ENCODE results near the gene DNAH14. TPM values are rescaled to one million over a fixed set of nuclear protein-coding genes. Genes with fewer than 3 reads are reported as not detected.

The DNAH14 gene
- total RNA-seq, 1 donor from 2014 or later, result 21.6 TPM

DNA sequence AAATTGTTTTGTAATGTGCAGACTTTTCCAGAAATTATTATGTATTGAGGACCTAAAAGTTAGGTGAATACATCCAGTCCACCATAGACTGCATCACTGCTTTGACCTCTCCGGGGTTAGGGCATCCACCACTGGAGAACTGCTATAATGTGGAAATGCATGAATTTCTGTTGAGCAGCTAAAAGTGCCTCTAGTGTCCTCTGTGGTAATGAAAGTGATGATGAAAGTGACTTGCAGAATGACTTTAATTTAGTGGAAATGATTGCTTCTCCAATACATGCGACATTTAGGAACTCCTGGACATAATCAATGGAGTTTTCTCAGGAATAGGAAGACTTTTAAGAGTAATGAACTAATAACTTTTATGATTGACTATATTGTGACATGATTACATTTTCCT, 327.6 kb downstream of the DNAH14 start:
- no peak for DNase-seq (ENCODE audit: low spot score)
- H3K4me1 Mint-ChIP-seq (ENCODE audit: unreplicated experiment), result no peaks in the 10 kb centered on the region
- no peaks in the 10 kb centered on the region for H3K27me3 Mint-ChIP-seq (ENCODE audit: unreplicated experiment)
- H3K4me3 Mint-ChIP-seq (ENCODE audit: unreplicated experiment), result no peak overlapping the region
- TF ChIP-seq CTCF (IDR thresholded peaks at IDR 0.05; ENCODE audit: unreplicated experiment), result no peak
- no peaks in the 10 kb centered on the region for H3K36me3 Mint-ChIP-seq (ENCODE audit: low read depth, unreplicated experiment)
- no peaks in the 10 kb centered on the region for H3K9me3 Mint-ChIP-seq (ENCODE audit: unreplicated experiment)
- no peak overlapping the region for H3K27ac Mint-ChIP-seq (ENCODE audit: unreplicated experiment)

GRCh38 chr1:225258811-225259210, 329.3 kb downstream of the DNAH14 start:
- DNase-seq (ENCODE audit: low spot score), result no peak
- H3K27ac Mint-ChIP-seq (ENCODE audit: unreplicated experiment), result no peak overlapping the region
- H3K4me1 Mint-ChIP-seq (ENCODE audit: unreplicated experiment), result no peaks in the 10 kb centered on the region
- H3K9me3 Mint-ChIP-seq (ENCODE audit: unreplicated experiment), result no peaks in the 10 kb centered on the region
- no peak overlapping the region for H3K4me3 Mint-ChIP-seq (ENCODE audit: unreplicated experiment)
- H3K36me3 Mint-ChIP-seq (ENCODE audit: low read depth, unreplicated experiment), result no peaks in the 10 kb centered on the region
- H3K27me3 Mint-ChIP-seq (ENCODE audit: unreplicated experiment), result no peaks in the 10 kb centered on the region
- TF ChIP-seq CTCF (IDR thresholded peaks at IDR 0.05; ENCODE audit: unreplicated experiment), result no peak

DNA sequence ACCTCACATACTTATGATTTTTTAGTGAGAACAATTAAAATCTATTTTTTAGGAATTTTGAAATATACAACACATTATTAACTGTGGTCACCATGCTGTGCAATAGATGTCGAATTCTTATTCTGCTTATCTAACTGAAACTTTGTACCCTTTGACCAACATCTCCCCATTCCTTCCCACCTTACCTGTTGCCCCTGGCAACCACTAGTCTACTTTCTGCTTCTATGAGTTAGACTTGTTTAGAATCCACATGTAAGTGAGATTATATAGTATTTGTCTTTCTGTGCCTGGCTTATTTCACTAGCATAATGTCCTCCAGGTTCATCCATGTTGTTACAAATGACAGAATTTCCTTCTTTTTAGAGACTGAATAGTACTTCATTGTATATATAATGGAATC, 330.1 kb downstream of the DNAH14 start:
- Mint-ChIP-seq H3K9me3 (ENCODE audit: unreplicated experiment) (no peaks in the 10 kb centered on the region), H3K4me1 (ENCODE audit: unreplicated experiment) (no peaks in the 10 kb centered on the region), H3K4me3 (ENCODE audit: unreplicated experiment) (no peak overlapping the region), H3K27ac (ENCODE audit: unreplicated experiment) (no peak overlapping the region), H3K27me3 (ENCODE audit: unreplicated experiment) (no peaks in the 10 kb centered on the region), H3K36me3 (ENCODE audit: low read depth, unreplicated experiment) (no peaks in the 10 kb centered on the region)
- no peak for DNase-seq (ENCODE audit: low spot score)
- no peak for TF ChIP-seq CTCF (IDR thresholded peaks at IDR 0.05; ENCODE audit: unreplicated experiment)

DNA sequence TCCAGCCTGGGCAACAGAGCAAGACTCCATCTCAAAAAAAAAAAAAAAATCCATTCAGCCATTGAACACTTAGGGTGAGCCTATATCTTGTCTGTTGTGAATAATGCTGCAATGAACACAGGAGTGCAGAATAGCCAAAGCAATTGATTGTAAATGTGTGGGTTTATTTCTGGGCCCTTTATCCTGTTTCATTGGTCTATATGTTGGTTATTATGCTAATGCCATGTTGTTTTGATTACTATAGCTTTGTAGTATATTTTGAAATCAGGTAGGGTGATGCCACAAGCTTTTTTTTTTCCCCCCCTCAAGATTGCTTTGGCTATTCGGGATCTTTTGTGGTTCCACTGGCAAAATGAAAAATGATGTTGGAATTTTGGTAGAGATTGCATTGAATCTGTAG, 330.8 kb downstream of the DNAH14 start:
- Mint-ChIP-seq H3K36me3 (ENCODE audit: low read depth, unreplicated experiment) (no peaks in the 10 kb centered on the region), H3K4me1 (ENCODE audit: unreplicated experiment) (no peaks in the 10 kb centered on the region), H3K27me3 (ENCODE audit: unreplicated experiment) (no peaks in the 10 kb centered on the region), H3K9me3 (ENCODE audit: unreplicated experiment) (no peaks in the 10 kb centered on the region), H3K27ac (ENCODE audit: unreplicated experiment) (no peak overlapping the region), H3K4me3 (ENCODE audit: unreplicated experiment) (no peak overlapping the region)
- DNase-seq (ENCODE audit: low spot score), result no peak
- TF ChIP-seq CTCF (IDR thresholded peaks at IDR 0.05; ENCODE audit: unreplicated experiment), result no peak

GRCh38 chr1:225277445-225277844, 348.0 kb downstream of the DNAH14 start:
- no peaks in the 10 kb centered on the region for H3K27me3 Mint-ChIP-seq (ENCODE audit: unreplicated experiment)
- no peak overlapping the region for H3K27ac Mint-ChIP-seq (ENCODE audit: unreplicated experiment)
- H3K4me3 Mint-ChIP-seq (ENCODE audit: unreplicated experiment), result no peak overlapping the region
- DNase-seq (ENCODE audit: low spot score), result no peak
- no peaks in the 10 kb centered on the region for H3K36me3 Mint-ChIP-seq (ENCODE audit: low read depth, unreplicated experiment)
- TF ChIP-seq CTCF (IDR thresholded peaks at IDR 0.05; ENCODE audit: unreplicated experiment), result no peak
- no peaks in the 10 kb centered on the region for H3K9me3 Mint-ChIP-seq (ENCODE audit: unreplicated experiment)
- peaks cover 2% of the 10 kb centered on the region for H3K4me1 Mint-ChIP-seq (ENCODE audit: unreplicated experiment)
